Measurements from ENCODE around the gene GNG12. TPM values are rescaled to one million over a fixed set of nuclear protein-coding genes. Genes with fewer than 3 reads are reported as not detected.
"Not testable (repeated sequence)": the region's sequence is repeated elsewhere in the genome, so short reads cannot be mapped to it uniquely, and the experiment has no call there.

Gene GNG12
- total RNA-seq, 1 donor from 2014 or later = 237 TPM

DNA sequence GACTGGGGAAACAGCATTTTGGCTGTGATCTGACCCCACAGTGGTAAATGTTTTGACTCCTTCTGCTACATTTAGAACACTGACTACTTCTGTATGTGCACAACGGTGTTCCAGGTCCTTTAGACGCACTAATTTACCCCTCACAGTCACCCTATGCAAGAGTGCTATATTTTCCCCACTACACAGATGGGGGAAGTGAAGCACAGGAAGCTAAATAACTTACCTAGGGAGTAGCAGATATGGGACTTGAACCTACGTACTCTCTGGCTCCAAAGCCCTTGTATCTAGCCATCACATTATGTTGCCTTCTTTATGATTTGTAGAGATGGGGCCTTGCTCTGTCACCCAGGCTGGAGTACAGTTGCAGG lies 99.0 kb downstream of the GNG12 start:
- no peak for DNase-seq (ENCODE audit: low read depth, low spot score)

DNA sequence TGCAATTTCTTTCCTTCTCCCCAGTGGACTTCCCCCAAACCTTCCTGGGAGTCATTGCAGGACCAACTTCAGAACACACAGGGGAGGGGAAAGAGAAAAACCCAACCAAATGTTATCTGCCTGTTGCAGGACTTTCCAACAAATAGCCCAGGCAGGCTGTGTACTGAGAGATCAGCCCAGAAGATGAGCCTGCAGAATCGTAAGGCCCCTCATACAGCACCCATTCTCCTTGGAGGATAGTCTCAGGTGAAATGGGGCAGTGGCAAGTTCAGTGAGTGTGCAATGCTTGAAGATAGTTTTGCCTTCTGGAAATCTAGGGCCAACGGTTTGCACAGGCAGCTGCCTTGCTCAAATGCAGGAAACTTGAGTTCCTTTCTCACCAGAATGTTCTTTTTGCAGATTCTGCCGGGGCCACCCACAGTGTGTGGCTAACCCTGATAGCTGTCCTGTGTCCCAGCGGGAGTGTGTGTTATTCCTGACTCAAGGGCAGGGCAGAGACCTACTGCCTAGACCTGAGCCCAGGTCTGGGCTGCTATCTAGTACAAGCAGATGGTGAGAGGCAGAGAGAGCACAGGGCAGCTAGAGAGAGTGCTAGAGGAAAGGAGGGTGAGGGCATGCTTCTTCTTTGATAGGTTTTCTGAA lies 99.5 kb downstream of the GNG12 start:
- no peak for DNase-seq (ENCODE audit: low read depth, low spot score)

- peak; percentile 49 for DNase-seq (ENCODE audit: low read depth, low spot score)
These were observed 100.5 kb downstream of the GNG12 start for GRCh38 chr1:67732750-67733151.

- DNase-seq (ENCODE audit: low read depth, low spot score) = no peak
These were observed 101.9 kb downstream of the GNG12 start for GRCh38 chr1:67731322-67731721.

GRCh38 chr1:67730312-67730711 lies 103.0 kb downstream of the GNG12 start:
- DNase-seq (ENCODE audit: low read depth, low spot score) = not testable (repeated sequence)

DNA sequence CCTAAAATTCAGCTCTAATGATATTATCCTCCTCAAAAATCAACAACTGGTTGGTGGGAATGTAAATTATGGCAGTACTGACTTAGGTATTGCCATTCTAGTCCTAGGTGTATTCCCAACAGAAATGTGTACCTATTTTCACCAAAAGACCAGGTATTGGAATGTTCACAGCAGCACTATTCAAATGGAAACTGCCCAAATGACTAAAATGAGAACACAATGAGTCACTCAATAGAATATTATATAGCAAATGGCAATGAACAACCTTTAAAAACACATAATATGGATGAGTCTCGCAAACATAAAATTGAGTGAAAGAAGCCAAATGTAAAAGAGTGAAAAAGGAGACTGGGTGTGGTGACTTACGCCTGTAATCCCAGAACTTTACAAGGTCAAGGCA lies 103.4 kb downstream of the GNG12 start:
- no peak for DNase-seq (ENCODE audit: low read depth, low spot score)

DNA sequence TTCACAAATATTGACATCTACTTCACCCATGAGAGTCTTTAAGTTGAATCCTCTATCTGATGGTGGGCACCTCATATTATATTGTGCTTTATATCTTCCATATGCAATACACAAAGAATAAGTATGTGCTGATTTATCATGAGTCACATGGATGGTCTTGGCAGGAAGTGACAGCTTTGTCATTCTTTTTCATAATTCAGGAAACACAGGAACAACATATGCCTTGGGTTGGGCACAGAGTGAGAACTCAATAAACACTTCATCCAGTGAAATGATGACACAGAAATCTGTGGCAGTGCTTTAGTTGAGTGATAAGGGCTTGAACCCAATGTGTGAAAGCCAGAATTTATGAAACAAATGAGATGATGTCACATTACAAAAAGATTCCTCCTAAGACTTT lies 107.0 kb downstream of the GNG12 start:
- DNase-seq (ENCODE audit: low read depth, low spot score) = peak; percentile 54

DNA sequence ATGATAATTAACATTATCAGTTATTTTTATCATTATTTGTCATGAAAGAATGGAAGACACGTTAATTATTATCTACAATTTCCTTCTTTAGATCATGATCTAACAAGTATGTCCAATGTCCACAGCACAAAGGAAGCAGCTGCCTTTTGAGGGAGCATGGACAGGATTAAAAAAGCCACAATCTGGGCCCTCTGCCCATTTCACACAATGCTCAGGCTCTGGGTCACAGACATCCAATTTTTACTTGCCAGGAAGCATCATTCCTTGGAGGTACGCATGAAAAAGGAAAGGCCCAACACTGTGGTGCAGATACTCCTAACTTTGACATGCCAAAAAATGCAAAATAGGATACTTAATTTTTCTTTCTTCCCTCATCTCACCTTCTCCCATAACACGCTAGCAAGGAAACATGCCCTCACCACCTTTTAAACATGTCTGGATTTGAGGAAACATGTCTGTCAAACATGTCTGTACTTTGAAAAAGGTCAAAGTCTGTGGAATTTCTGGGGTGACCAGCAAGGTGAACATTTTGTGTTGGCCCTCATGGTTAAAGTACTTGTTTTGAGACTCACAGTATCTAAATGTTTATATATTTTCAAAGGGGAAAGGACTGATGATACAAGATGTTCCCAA lies 108.2 kb downstream of the GNG12 start:
- DNase-seq (ENCODE audit: low read depth, low spot score) = peak; percentile 85

DNA sequence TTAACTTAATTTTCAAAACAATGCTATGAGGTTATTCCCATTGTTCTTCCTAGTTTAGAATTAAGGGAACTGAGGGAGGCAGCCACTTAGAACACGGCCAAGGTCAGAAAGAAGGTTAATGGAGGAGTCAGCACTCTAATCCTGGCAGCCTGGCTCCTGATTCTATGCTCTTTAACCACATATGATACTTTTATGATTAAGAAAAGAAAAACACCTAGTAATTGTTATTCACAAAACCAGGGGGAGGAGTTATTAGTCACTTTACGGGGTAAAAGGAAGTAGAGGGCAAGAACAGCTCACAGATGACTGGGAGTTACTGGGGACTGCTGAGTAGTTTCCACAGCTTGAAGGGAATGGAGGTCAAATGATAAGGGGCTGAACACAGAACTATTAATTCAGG lies 109.6 kb downstream of the GNG12 start:
- DNase-seq (ENCODE audit: low read depth, low spot score) = peak; percentile 88

DNA sequence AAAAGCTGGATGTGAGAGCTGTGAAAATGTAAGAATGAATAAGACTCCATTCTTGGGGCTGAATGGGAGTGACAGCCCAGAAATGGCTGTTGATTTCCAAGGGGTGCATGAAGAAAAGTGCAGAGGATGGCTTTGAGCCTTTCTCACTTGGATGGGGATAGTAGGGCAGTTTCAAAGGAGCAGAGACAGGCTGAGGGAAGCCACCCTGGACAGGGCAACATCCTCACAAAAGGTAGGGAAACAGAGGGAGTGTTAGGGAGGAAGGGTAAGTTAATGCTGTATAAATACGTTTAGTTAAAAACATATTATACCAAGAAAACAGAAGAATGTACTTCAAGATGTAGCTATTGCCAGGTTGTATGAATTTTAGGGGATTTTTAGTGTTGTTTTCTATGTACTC lies 110.1 kb downstream of the GNG12 start:
- no peak for DNase-seq (ENCODE audit: low read depth, low spot score)

GRCh38 chr1:67722292-67722944 lies 110.8 kb downstream of the GNG12 start:
- no peak for DNase-seq (ENCODE audit: low read depth, low spot score)

DNA sequence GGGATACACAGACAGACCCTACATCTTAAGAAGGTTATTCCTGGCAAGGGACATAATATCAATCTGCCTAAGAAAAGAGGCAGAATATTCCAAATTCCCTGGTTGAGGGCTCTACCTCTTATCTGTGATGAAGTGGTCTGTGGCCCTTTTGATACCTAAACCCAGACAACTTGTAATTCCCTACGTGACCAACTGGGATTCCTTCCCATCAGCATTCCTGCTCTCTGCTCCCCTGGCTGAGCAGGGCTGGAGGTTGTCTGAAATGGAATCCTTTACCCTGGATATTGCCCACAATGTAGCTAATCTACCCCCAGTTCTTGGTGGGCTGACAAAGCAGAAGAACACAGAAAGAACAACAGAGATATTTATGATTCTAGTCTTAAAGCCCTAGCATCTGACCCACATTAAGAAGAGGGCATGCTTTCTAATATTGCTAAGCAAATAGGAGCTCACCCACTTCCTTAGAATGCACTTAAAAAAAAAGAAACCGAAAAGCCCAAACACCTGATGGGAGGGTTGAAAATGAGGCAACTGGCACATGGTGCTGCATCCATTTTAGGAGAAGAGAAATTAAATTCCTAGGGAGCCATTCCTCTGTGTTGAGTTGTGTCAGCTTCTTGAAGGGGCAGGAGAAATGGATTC lies 111.5 kb downstream of the GNG12 start:
- DNase-seq (ENCODE audit: low read depth, low spot score) = no peak

DNA sequence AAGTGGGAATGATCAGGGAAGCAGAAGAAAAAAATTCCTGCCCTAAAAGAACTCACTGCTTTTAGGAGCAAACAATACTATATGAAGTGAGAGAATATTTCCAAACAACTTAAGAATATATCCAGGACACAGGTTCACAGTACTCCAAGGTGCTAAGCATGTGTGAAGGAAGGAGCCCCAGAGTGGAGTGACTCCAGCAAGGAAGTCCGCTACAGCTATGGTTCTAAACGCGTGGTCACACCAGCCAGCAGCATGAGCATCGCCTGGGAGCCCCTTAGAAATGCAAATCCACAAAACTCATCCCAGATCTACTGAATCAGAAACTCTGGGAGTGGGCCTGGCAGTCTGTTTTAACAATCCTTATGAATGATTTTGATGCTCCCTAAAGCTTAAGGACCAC lies 112.2 kb downstream of the GNG12 start:
- no peak for DNase-seq (ENCODE audit: low read depth, low spot score)

DNA sequence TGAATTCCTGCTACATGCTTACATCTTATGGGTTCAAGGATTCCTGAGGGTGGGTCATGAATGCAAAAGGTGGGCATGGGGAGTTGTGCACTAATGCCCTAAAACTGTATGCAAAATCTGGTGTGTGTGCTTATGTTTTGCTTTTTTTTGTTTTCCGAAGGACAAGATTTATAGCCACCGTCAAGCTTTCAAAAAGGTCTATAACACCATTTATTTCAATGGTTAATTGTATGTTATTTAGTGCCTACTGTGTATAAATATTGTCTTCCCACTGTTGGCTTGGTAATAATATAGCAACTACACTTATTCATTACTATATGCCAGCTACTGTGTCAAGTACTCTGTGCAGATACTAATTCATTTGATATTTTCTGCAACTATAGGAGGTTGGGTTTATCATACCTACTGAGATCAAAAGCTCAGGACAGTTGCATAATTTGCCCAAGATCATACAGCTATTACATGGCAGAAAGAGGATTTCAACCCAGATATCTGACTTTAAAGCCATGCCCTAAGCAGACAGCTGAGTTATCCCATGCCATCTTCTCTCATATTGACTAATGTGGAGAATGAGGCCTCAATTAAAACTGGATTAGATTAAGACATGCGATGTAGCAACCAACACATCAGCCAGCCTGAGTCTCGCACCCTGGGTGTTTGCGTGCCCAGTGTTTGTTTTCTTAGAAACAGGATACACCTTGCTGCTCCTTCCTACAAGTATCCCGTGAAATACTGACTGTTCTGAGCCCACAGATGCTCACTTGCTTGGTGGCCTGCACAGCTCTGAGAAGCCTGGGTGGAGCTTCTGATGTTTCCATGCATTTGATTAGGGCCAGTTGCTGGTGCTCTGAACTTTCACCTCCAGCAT lies 113.7 kb downstream of the GNG12 start:
- DNase-seq (ENCODE audit: low read depth, low spot score) = peak; percentile 50

DNA sequence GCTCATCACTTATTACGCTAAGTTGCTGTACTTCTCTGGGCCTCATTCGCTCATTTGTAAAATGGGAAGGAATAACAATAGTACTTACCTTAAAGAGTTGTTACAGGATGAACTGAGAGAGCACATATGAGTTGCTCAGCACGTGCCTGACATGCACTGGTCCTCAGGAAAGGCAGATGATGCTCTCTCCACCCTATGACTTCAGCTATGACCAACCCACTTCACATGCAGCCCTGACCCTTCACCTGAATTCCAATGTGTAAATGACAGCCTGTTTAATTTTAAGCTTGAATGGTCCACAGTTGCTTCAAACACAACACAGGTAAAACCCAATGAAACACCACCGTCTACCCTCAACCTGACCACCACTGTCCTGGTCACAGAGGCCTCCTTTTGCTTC lies 115.4 kb downstream of the GNG12 start:
- DNase-seq (ENCODE audit: low read depth, low spot score) = no peak

GRCh38 chr1:67716800-67717199 lies 116.5 kb downstream of the GNG12 start:
- no peak for DNase-seq (ENCODE audit: low read depth, low spot score)

DNA sequence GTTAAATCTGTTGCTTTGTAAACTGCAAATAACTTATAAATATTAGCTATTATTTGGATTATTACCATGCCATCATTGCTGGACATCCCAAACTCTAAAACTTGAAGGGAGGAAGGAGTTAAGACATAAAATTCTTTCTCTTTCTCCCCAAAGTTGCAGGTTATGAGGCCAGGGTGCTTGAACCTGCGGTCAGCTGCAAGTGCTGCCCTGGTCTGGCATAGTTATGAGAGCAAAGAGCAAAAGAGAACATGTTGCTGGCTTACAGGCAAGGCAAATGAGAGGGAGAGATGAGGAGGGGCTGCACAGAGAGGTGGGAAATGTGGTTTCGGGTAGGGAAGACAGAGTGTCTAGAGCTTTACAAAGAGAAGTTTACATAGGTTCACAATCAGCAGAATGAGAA lies 117.4 kb downstream of the GNG12 start:
- DNase-seq (ENCODE audit: low read depth, low spot score) = no peak

GRCh38 chr1:67713057-67713846 lies 120.0 kb downstream of the GNG12 start:
- peak; percentile 75 for DNase-seq (ENCODE audit: low read depth, low spot score)

DNA sequence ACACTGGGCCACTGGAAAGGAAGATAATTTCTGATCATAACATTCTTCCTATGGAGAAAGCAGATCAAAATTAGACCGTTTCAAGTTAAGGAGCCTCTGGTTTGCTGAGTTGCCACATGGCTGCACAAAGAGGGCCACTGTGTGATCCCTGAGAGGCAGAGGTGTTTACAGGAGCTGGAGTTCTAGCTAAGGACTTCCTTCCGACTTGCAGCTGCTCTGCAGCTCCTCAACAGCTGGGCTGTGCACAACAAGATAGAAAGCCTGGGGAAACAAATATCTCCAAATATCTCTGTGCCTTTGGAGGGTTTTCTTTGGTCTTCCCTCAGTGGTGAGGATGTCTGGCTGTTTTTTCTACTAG lies 121.4 kb downstream of the GNG12 start:
- no peak for DNase-seq (ENCODE audit: low read depth, low spot score)

GRCh38 chr1:67711158-67711854 lies 122.0 kb downstream of the GNG12 start:
- DNase-seq (ENCODE audit: low read depth, low spot score) = no peak

Data from pulmonary artery endothelial cell (primary cell).